Kidney (tissue), 14 donors: ENCODE measurements around the gene CRHR2. TPM values are rescaled to one million over a fixed set of nuclear protein-coding genes. Genes with fewer than 3 reads are reported as not detected.

Experiments
- DNase-seq, 5 donors: peaks; one replicate each; pipeline ENCODE4 v3.0.0-alpha.2; 2013 to 2020
- FAIRE-seq: peaks from 2 replicates; lab custom pipeline; 2012; peaks lifted over from hg19 to GRCh38; lab: Jason Lieb, UNC
- H3K27ac ChIP-seq, 2 donors: one replicate each; pipeline ENCODE4 v1.7.0; 2013; ENCODE audit warnings: low read depth in 2 of 2, low read length in 2 of 2, inconsistent platforms in 1 of 2
- H3K27me3 ChIP-seq: one replicate; pipeline ENCODE4 v1.7.1; 2013; ENCODE audit warnings: low read length, inconsistent platforms; ENCODE audit not compliant: control insufficient read depth, insufficient read depth
- H3K36me3 ChIP-seq, 3 donors: one replicate each; pipeline versions ENCODE4 v1.7.0 to v1.7.1; 2013; ENCODE audit warnings: low read length in 3 of 3, control low read depth in 1 of 3, inconsistent platforms in 1 of 3; ENCODE audit not compliant: insufficient read depth in 3 of 3, control insufficient read depth in 2 of 3
- H3K4me1 ChIP-seq, 3 donors: one replicate each; pipeline versions ENCODE4 v1.7.0 to v1.7.1; 2013; ENCODE audit warnings: low read length in 3 of 3, inconsistent platforms in 1 of 3, low read depth in 1 of 3; ENCODE audit not compliant: control insufficient read depth in 2 of 3, insufficient read depth in 2 of 3
- H3K4me3 ChIP-seq, 3 donors: one replicate each; pipeline versions ENCODE4 v1.7.0 to v1.8.1; 2013; ENCODE audit warnings: low read length in 3 of 3, control low read depth in 1 of 3, inconsistent platforms in 1 of 3
- H3K9ac ChIP-seq, 3 donors: one replicate each; pipeline versions ENCODE4 v1.7.0 to v1.7.1; 2013; ENCODE audit warnings: low read length in 3 of 3, control low read depth in 1 of 3, inconsistent platforms in 1 of 3
- H3K9me3 ChIP-seq, 3 donors: one replicate each; pipeline versions ENCODE4 v1.7.0 to v1.7.1; 2013; ENCODE audit warnings: low read length in 3 of 3, control low read depth in 1 of 3, inconsistent platforms in 1 of 3; ENCODE audit not compliant: control insufficient read depth in 2 of 3, insufficient read depth in 1 of 3
- CTCF ChIP-seq: IDR thresholded peaks from 3 replicates; pipeline ENCODE4 v1.5.1; 2012; ENCODE audit warnings: mild to moderate bottlenecking, moderate library complexity, borderline replicate concordance; ENCODE audit not compliant: insufficient read depth; ENCODE audit errors: extremely low read depth
- intact Hi-C: fragments of 100-400 bp; cut with DNase I; formaldehyde crosslinking; loops from one replicate; pipeline ENCODE4 v1.11.1; 2022
- polyA plus RNA-seq: library from polyadenylated mRNA; stranded (reverse); fragments of 350-450 nt; fragmentation: Illumina TruSeq; extraction: RNeasy Lipid Tissue Mini Kit (QIAGEN cat#74804); gene quantifications from one replicate; pipeline ENCODE4 v1.2.3, GENCODE V29; 2014; ENCODE audit warnings: low read depth, low replicate concordance; ENCODE audit not compliant: insufficient read depth
- total RNA-seq: library from RNA; stranded (reverse); fragmentation: NEBNext Ultra II Directional; extraction: Animal tissue kit (Norgen Biotek cat#: 25700); gene quantifications from one replicate; pipeline ENCODE4 v1.2.1, GENCODE V29; 2021
- donor health status: control.
- donor health status: control.
- donor health status: control.
- donor health status: control.
- donor health status: control.
- donor health status: DM: yes; HTN: yes; CAD: no.
- donor health status: Normal renal cell carcinoma (clear cell type).

CRHR2 gene
- total and polyA plus RNA-seq, 2 donors from 2014 or later, result not detected

- Histone ChIP-seq H3K36me3 (no peaks in the 10 kb centered on the region), H3K4me1 (no peaks in the 10 kb centered on the region), H3K4me3 (no peak overlapping the region), H3K27me3 (no peaks in the 10 kb centered on the region), H3K9ac (no peak overlapping the region), H3K9me3 (no peaks in the 10 kb centered on the region), H3K27ac (no peak overlapping the region)
- TF ChIP-seq CTCF, result no peak
- no peak for FAIRE-seq
- DNase-seq, result peak in 1 of 5 donors; percentile 24
- intact Hi-C loops, result no loop called here
These were observed 27.3 kb upstream of the CRHR2 start for GRCh38 chr7:30709549-30709948.

- DNase-seq, result peak in 1 of 5 donors; percentile 49
- Histone ChIP-seq H3K4me1 (no peaks in the 10 kb centered on the region), H3K4me3 (no peak overlapping the region), H3K36me3 (no peaks in the 10 kb centered on the region), H3K9ac (no peak overlapping the region), H3K9me3 (no peaks in the 10 kb centered on the region), H3K27me3 (no peaks in the 10 kb centered on the region), H3K27ac (no peak overlapping the region)
- no peak for FAIRE-seq
- no peak for TF ChIP-seq CTCF
- intact Hi-C loops, result no loop called here
These were observed 26.7 kb upstream of the CRHR2 start for GRCh38 chr7:30708983-30709382.

- DNase-seq, result peak in 1 of 5 donors; percentile 21
- Histone ChIP-seq H3K36me3 (no peaks in the 10 kb centered on the region), H3K4me3 (no peak overlapping the region), H3K27me3 (no peaks in the 10 kb centered on the region), H3K9me3 (no peaks in the 10 kb centered on the region), H3K27ac (no peak overlapping the region), H3K9ac (no peak overlapping the region), H3K4me1 (no peaks in the 10 kb centered on the region)
- TF ChIP-seq CTCF, result no peak
- no peak for FAIRE-seq
- intact Hi-C loops, result no loop called here
These were observed 26.2 kb upstream of the CRHR2 start for GRCh38 chr7:30708412-30708811.
